Measurements from ENCODE around the gene APBA2. TPM values are rescaled to one million over a fixed set of nuclear protein-coding genes. Genes with fewer than 3 reads are reported as not detected.

Gene APBA2
- total RNA-seq, 1 experiment from 2014 or later, result 11.2 TPM

GRCh38 chr15:28954466-28955159, 68.8 kb downstream of the APBA2 start:
- Mint-ChIP-seq H3K27ac (no peak overlapping the region), H3K9me3 (0 out of 2 replicates have a peak, but pooled peaks cover 3% of the 10 kb centered on the region), H3K4me1 (peaks cover 28% of the 10 kb centered on the region), H3K36me3 (no peaks in the 10 kb centered on the region), H3K27me3 (ENCODE audit: low read depth) (no peaks in the 10 kb centered on the region), H3K4me3 (no peak overlapping the region)
- DNase-seq (ENCODE audit: low spot score) (no peak), ATAC-seq (peak; percentile 39)
- TF ChIP-seq FOXP4 (CRISPR knock-in tag; IDR thresholded peaks at IDR 0.05) (no peak), SP1 (CRISPR knock-in tag; conservative IDR thresholded peaks at IDR 0.05) (no peak), OVOL2 (CRISPR knock-in tag; IDR thresholded peaks at IDR 0.05; ENCODE audit: borderline replicate concordance) (no peak), ZNF138 (CRISPR knock-in tag; conservative IDR thresholded peaks at IDR 0.05) (no peak), RORB (CRISPR knock-in tag; IDR thresholded peaks at IDR 0.05) (no peak), JUN (CRISPR knock-in tag; IDR thresholded peaks at IDR 0.05) (no peak), CTCF (IDR thresholded peaks at IDR 0.05) (no peak), ATF2 (CRISPR knock-in tag; IDR thresholded peaks at IDR 0.05; ENCODE audit: borderline replicate concordance, low read depth) (no peak), TEAD1 (CRISPR knock-in tag; IDR thresholded peaks at IDR 0.05) (no peak), NR3C1 (CRISPR knock-in tag; conservative IDR thresholded peaks at IDR 0.05; ENCODE audit: low read depth) (no peak), CBFB (CRISPR knock-in tag; IDR thresholded peaks at IDR 0.05; ENCODE audit: low read depth) (no peak), EMX1 (CRISPR knock-in tag; IDR thresholded peaks at IDR 0.05) (no peak), CREM (CRISPR knock-in tag; IDR thresholded peaks at IDR 0.05) (no peak), ZNF425 (CRISPR knock-in tag; conservative IDR thresholded peaks at IDR 0.05) (no peak), CREB1 (CRISPR knock-in tag; IDR thresholded peaks at IDR 0.05) (no peak), ZNF532 (CRISPR knock-in tag; IDR thresholded peaks at IDR 0.05; ENCODE audit: borderline replicate concordance) (no peak)
- TF ChIP-seq, protein P1, sequence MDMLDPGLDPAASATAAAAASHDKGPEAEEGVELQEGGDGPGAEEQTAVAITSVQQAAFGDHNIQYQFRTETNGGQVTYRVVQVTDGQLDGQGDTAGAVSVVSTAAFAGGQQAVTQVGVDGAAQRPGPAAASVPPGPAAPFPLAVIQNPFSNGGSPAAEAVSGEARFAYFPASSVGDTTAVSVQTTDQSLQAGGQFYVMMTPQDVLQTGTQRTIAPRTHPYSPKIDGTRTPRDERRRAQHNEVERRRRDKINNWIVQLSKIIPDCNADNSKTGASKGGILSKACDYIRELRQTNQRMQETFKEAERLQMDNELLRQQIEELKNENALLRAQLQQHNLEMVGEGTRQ (CRISPR knock-in tag; IDR thresholded peaks at IDR 0.05), result no peak
- TF ChIP-seq, protein P2, sequence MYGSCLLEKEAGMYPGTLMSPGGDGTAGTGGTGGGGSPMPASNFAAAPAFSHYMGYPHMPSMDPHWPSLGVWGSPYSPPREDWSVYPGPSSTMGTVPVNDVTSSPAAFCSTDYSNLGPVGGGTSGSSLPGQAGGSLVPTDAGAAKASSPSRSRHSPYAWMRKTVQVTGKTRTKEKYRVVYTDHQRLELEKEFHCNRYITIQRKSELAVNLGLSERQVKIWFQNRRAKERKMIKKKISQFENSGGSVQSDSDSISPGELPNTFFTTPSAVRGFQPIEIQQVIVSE (CRISPR knock-in tag; IDR thresholded peaks at IDR 0.05; ENCODE audit: borderline replicate concordance), result no peak
- ChIA-PET POLR2A (no interaction called here), CTCF (interaction anchor here (1.0 to 1.6 kb wide), 5 partner anchors 29 to 149 kb away, joined by 3 to 11 read pairs (median 4); no protein-coding TSS in a partner anchor)
